MM.1S (cell line): ENCODE results near the gene BIVM.

Experiments used
- CTCF ChIP-seq: fragments of 300-600 bp; sonication (generic); IDR thresholded peaks from 2 replicates; pipeline ENCODE4 v1.5.1; 2016; ENCODE audit warnings: antibody characterized with exemption, low read length, mixed read lengths
- EZH2 ChIP-seq: fragments of 300-600 bp; sonication (generic); optimal IDR thresholded peaks from 2 replicates; pipeline ENCODE3; 2017; ENCODE audit warnings: low read depth, mild to moderate bottlenecking, antibody characterized with exemption, low read length, mixed read lengths
- EZH2phosphoT487 ChIP-seq: fragments of 300-600 bp; sonication (generic); IDR thresholded peaks from 2 replicates; pipeline ENCODE4 v1.6.1; 2018; ENCODE audit warnings: antibody characterized with exemption, low read length

- TF ChIP-seq CTCF: no peak
- TF ChIP-seq EZH2phosphoT487: no peak
- TF ChIP-seq EZH2: no peak
Observed at GRCh38 chr13:102836471-102836870, 37.6 kb downstream of the BIVM start.
